ENCODE measurements around the gene IGF2R. TPM values are rescaled to one million over a fixed set of nuclear protein-coding genes. Genes with fewer than 3 reads are reported as not detected.

Gene IGF2R
- total RNA-seq, 2 donors from 2014 or later: 62.7 to 71.8 TPM

Other genes starting within 250 kb of the IGF2R start
- 10 to 100 TPM; 70.1 to 84.7 TPM for gene WTAP, start 241.6 kb upstream of the IGF2R start, total RNA-seq
- 10 to 100 TPM; 11.0 to 13.6 TPM for gene ACAT2, start 207.0 kb upstream of the IGF2R start, total RNA-seq
- gene TCP1, start 179.5 kb upstream of the IGF2R start, total RNA-seq: 100 to 1,000 TPM; 116 to 137 TPM
- gene MRPL18, start 178.6 kb upstream of the IGF2R start, total RNA-seq: 10 to 100 TPM; 62.9 to 66.4 TPM
- gene PNLDC1, start 168.8 kb upstream of the IGF2R start, total RNA-seq: under 1 TPM in 1 of 2 donors, not detected in 1; 0.19 TPM
- under 1 TPM; 0.29 to 0.42 TPM for gene MAS1, start 78.1 kb upstream of the IGF2R start, total RNA-seq
- 1 to 10 TPM; 1.8 to 1.9 TPM for gene SLC22A1, start 152.7 kb downstream of the IGF2R start, total RNA-seq